OCI-LY7 (cell line): ENCODE results near the gene ACADVL. TPM values are rescaled to one million over a fixed set of nuclear protein-coding genes. Genes with fewer than 3 reads are reported as not detected.

Experiments used
- BruUV-seq: library from RNA; stranded (reverse); fragments of 400-500 nt; replicated peaks from 2 replicates; lab custom pipeline; 2021; lab: Mats Ljungman, UMichigan
- CTCF ChIA-PET: fragments of 300-600 bp; sonication (Branson Sonifier 250); formaldehyde crosslinking; loops from one replicate; lab custom pipeline; 2022; ENCODE audit warnings: antibody characterized with exemption; ENCODE audit not compliant: unreplicated experiment; lab: Charles Lee
- POLR2A ChIA-PET: fragments of 300-600 bp; sonication (Branson Sonifier 250); formaldehyde crosslinking; loops from one replicate; lab custom pipeline; 2022; ENCODE audit warnings: antibody characterized with exemption; lab: Charles Lee
- DNase-seq: peaks from one replicate; pipeline ENCODE4 v3.0.0-alpha.2; 2015; ENCODE audit warnings: low spot score
- H2AFZ ChIP-seq: fragments of 200-600 bp; sonication (generic), shearing (Covaris generic); 2 replicates; pipeline ENCODE4 v1.6.1; 2014; ENCODE audit warnings: mild to moderate bottlenecking, antibody characterized with exemption, low read length, moderate library complexity
- H3K27ac ChIP-seq: fragments of 200-600 bp; sonication (generic); 2 replicates; pipeline ENCODE4 v1.5.1; 2014; ENCODE audit warnings: mixed run types, low read depth, mild to moderate bottlenecking, moderate library complexity, low read length, inconsistent platforms; ENCODE audit not compliant: poor library complexity, severe bottlenecking
- H3K36me3 ChIP-seq: fragments of 200-600 bp; sonication (generic); 2 replicates; pipeline ENCODE4 v1.6.1; 2014; ENCODE audit warnings: mild to moderate bottlenecking, antibody characterized with exemption, low read length, moderate library complexity, mixed read lengths; ENCODE audit not compliant: insufficient read depth
- H3K4me1 ChIP-seq: fragments of 200-600 bp; sonication (generic); 2 replicates; pipeline ENCODE4 v1.5.1; 2014; ENCODE audit warnings: mild to moderate bottlenecking, low read length; ENCODE audit not compliant: insufficient read depth, poor library complexity, severe bottlenecking
- H3K4me2 ChIP-seq: fragments of 200-600 bp; sonication (generic); 2 replicates; pipeline ENCODE4 v1.6.1; 2014; ENCODE audit warnings: mild to moderate bottlenecking, low read length
- H3K4me3 ChIP-seq: fragments of 200-600 bp; sonication (generic); 2 replicates; pipeline ENCODE4 v1.5.1; 2014; ENCODE audit warnings: mild to moderate bottlenecking, low read depth, low read length; ENCODE audit not compliant: poor library complexity, severe bottlenecking
- H3K79me2 ChIP-seq: fragments of 200-600 bp; sonication (generic); 2 replicates; pipeline ENCODE4 v1.6.1; 2016; ENCODE audit warnings: low read depth, mild to moderate bottlenecking, low read length, moderate library complexity, mixed read lengths; ENCODE audit not compliant: insufficient read depth
- H3K9me2 ChIP-seq: fragments of 200-600 bp; sonication (generic); 2 replicates; pipeline ENCODE4 v1.6.1; 2016; ENCODE audit warnings: mild to moderate bottlenecking, low read length, mixed read lengths; ENCODE audit not compliant: insufficient read depth
- H3K9me3 ChIP-seq: fragments of 200-600 bp; sonication (generic); 2 replicates; pipeline ENCODE4 v1.6.1; 2014; ENCODE audit warnings: mild to moderate bottlenecking, mixed run types, low read length, mixed read lengths
- H4K20me1 ChIP-seq: fragments of 200-600 bp; sonication (generic); 2 replicates; pipeline ENCODE4 v1.6.1; 2014; ENCODE audit warnings: mild to moderate bottlenecking, antibody characterized with exemption, low read length, moderate library complexity, mixed read lengths; ENCODE audit not compliant: insufficient read depth
- CTCF ChIP-seq: fragments of 200-600 bp; sonication (generic); conservative IDR thresholded peaks from 2 replicates; pipeline ENCODE4 v1.5.1; 2014; ENCODE audit warnings: mild to moderate bottlenecking, antibody characterized with exemption, low read length, moderate library complexity, mixed read lengths
- EZH2phosphoT487 ChIP-seq: fragments of 200-600 bp; sonication (generic); IDR thresholded peaks from 2 replicates; pipeline ENCODE4 v1.6.1; 2018; ENCODE audit warnings: low read depth, borderline replicate concordance, mild to moderate bottlenecking, mixed run types, antibody characterized with exemption, low read length, moderate library complexity, mixed read lengths
- intact Hi-C: fragments of 100-400 bp; cut with micrococcal nuclease; formaldehyde crosslinking; loops from one replicate; pipeline ENCODE4 v1.10.0; 2022; ENCODE audit not compliant: unreplicated experiment
- total RNA-seq, 2 experiments: library from RNA; depleted of rRNA in 1 of 2; stranded (reverse); fragments of >200 nt in 1 of 2; shearing (Covaris generic) in 1 of 2; gene quantifications; 2 replicates each; pipeline ENCODE4 v1.2.3, GENCODE V29; 2014 to 2022

Gene ACADVL
- total RNA-seq, 2 experiments from 2014 or later, result 204 to 297 TPM

GRCh38 chr17:7253082-7253481, 33.3 kb downstream of the ACADVL start:
- peak overlapping the region; percentile 83 for H3K4me3 ChIP-seq
- no peaks in the 10 kb centered on the region for H3K9me2 ChIP-seq
- POLR2A ChIA-PET, result no interaction called here
- 0 out of 2 replicates have a peak overlapping the region, but pooled peaks have one; percentile 5 for H2AFZ ChIP-seq
- no peaks in the 10 kb centered on the region for H3K9me3 ChIP-seq
- CTCF ChIA-PET, result no interaction called here
- H4K20me1 ChIP-seq, result peaks cover 18% of the 10 kb centered on the region
- peaks cover 45% of the 10 kb centered on the region for H3K36me3 ChIP-seq
- H3K79me2 ChIP-seq, result peaks cover 50% of the 10 kb centered on the region
- no TSS peak for BruUV-seq
- peak overlapping the region; percentile 87 for H3K4me2 ChIP-seq
- TF ChIP-seq CTCF (no peak), EZH2phosphoT487 (no peak)
- DNase-seq, result no peak
- peaks cover 26% of the 10 kb centered on the region for H3K4me1 ChIP-seq
- peak overlapping the region; percentile 71 for H3K27ac ChIP-seq
- intact Hi-C loops, result loop anchor here (2.0 to 5.0 kb wide), 4 partner anchors 14 to 584 kb away; partner anchors contain the start of genes EIF5A, PHF23, POLR2A and SLC35G6

GRCh38 chr17:7254511-7254910, 34.8 kb downstream of the ACADVL start:
- TF ChIP-seq EZH2phosphoT487, result no peak
- TF ChIP-seq CTCF, result no peak
- Histone ChIP-seq H3K4me1 (peaks cover 17% of the 10 kb centered on the region), H3K27ac (no peak overlapping the region), H2AFZ (no peak overlapping the region), H3K4me2 (no peak overlapping the region), H3K79me2 (peaks cover 36% of the 10 kb centered on the region), H3K9me2 (no peaks in the 10 kb centered on the region), H4K20me1 (peaks cover 12% of the 10 kb centered on the region), H3K4me3 (no peak overlapping the region), H3K9me3 (no peaks in the 10 kb centered on the region), H3K36me3 (peaks cover 49% of the 10 kb centered on the region)
- no TSS peak for BruUV-seq
- ChIA-PET CTCF (no interaction called here), POLR2A (interaction anchor here (0.6 to 0.7 kb wide), 2 partner anchors 11 to 52 kb away, joined by 3 to 4 read pairs; no protein-coding TSS in a partner anchor)
- no peak for DNase-seq
- intact Hi-C loops, result loop anchor here (5.0 kb wide), 2 partner anchors 228 to 583 kb away; partner anchors contain the start of genes POLR2A and SLC35G6

- Histone ChIP-seq H3K36me3 (peaks cover 50% of the 10 kb centered on the region), H3K9me3 (no peaks in the 10 kb centered on the region), H3K27ac (no peak overlapping the region), H3K4me3 (no peak overlapping the region), H3K4me1 (peaks cover 8% of the 10 kb centered on the region), H3K79me2 (peaks cover 17% of the 10 kb centered on the region), H3K4me2 (no peak overlapping the region), H2AFZ (no peak overlapping the region), H4K20me1 (no peaks in the 10 kb centered on the region), H3K9me2 (no peaks in the 10 kb centered on the region)
- CTCF ChIA-PET, result interaction anchor here (0.6 kb wide), 1 partner anchor 235 kb away, joined by 4 read pairs; no protein-coding TSS in a partner anchor
- intact Hi-C loops, result no loop called here
- DNase-seq, result no peak
- TF ChIP-seq EZH2phosphoT487 (no peak), CTCF (no peak)
- POLR2A ChIA-PET, result interaction anchor here (0.6 to 0.7 kb wide), 2 partner anchors 136 to 207 kb away, joined by 3 read pairs; no protein-coding TSS in a partner anchor
- BruUV-seq, result no TSS peak
Observed at GRCh38 chr17:7256766-7257456, 37.2 kb downstream of the ACADVL start.
